AG09319 (cell line): ENCODE measurements around the gene BTBD3.

Experiments used
- DNase-seq: peaks from one replicate; pipeline ENCODE4 v3.0.0-alpha.2; 2010; ENCODE audit warnings: low read depth; ENCODE audit errors: extremely low read depth
- TF ChIP-seq, protein P1 (sequence below): IDR thresholded peaks from 2 replicates; pipeline ENCODE4 v1.5.1; 2011; ENCODE audit warnings: low read depth, mild to moderate bottlenecking, inconsistent platforms, low read length, moderate library complexity

The BTBD3 gene

DNA sequence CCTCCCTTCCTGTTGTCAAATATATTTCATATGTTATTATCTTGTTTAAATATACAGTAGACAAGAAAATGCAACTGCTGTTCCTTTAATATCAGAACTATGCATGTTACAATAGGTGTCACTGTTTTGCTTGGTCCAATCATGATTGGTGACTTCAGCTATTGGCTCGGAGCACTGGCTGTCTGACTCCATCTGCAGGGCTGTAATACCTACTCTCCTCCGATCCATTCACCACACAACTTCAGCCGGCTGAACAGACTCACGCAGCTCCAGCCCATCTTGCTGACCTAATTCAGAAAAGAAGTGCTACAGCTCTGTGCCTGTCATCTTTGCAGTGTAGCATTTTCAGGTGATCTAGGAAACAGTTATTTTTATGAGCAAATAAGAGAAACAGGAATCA is at the start of gene BTBD3:
TSS of gene BTBD3 (plus strand) at position 231 of the 400 bp plus-strand sequence. CDS start 383 bp downstream, outside the sequence.
- peak; percentile 15 for DNase-seq
- TF ChIP-seq, protein P1, sequence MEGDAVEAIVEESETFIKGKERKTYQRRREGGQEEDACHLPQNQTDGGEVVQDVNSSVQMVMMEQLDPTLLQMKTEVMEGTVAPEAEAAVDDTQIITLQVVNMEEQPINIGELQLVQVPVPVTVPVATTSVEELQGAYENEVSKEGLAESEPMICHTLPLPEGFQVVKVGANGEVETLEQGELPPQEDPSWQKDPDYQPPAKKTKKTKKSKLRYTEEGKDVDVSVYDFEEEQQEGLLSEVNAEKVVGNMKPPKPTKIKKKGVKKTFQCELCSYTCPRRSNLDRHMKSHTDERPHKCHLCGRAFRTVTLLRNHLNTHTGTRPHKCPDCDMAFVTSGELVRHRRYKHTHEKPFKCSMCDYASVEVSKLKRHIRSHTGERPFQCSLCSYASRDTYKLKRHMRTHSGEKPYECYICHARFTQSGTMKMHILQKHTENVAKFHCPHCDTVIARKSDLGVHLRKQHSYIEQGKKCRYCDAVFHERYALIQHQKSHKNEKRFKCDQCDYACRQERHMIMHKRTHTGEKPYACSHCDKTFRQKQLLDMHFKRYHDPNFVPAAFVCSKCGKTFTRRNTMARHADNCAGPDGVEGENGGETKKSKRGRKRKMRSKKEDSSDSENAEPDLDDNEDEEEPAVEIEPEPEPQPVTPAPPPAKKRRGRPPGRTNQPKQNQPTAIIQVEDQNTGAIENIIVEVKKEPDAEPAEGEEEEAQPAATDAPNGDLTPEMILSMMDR, result no peak; the same call in 1 of the 2 replicates

DNA sequence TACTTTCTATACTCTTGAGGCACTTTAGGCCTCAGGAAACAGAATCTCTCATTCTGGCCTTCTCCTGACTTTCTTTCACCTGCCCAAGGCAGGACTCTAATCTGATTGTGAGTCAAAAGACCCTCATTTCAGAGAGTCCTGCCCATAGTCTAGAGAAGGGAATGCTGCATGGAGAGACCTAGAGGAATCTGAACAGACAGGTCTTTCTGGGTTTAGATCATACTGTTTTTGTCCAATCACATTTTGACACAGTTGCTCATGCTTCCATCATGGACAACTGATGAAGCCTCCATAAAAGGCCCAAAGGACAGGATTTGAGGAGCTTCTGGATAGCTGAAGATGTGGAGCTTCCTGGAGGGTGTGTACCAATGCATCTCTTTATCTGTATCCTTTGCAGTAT is 48.1 kb upstream of the BTBD3 start:
- TF ChIP-seq, protein P1, result no peak

DNA sequence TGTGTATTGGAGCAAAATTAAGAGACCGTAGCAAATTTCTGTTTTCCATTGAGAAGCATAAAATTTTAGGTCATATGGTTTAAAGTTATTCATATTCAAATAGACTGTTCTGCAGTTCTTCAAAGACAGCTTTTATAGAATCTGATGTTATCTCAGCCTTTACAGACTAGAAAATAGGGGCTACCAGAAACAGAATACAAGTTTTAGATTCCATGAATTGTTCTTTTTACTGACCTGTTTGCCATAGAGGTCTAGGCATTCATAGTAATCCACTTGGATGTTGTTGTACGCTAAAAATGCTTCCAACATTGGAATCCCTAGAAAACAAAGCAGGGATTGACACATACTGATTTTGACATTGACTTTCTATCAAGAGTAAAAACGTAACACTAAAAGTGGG is 47.3 kb upstream of the BTBD3 start:
- TF ChIP-seq, protein P1, result no peak
- DNase-seq, result no peak

More for the DNA sequence above, 48.1 kb upstream of the BTBD3 start:
- DNase-seq, result no peak

DNA sequence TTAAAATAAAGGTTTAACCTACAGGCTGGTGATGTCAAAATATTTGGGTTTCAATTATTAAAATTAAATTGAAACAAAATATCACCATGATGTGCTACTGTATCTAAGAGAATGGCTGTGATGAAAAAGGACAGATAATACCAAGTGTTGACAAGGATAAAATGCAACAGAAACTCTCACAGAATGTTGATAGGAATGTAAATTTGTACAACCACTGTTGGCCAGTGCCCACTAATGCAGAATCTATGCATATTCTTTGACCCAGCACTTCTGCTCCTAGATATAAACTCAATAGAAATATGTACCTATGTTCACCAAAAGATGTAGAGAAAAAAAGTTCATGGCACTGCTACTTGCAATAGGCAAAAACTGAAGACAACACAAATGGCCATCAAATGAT is 41.1 kb upstream of the BTBD3 start:
- TF ChIP-seq, protein P1, result no peak
- no peak for DNase-seq

DNA sequence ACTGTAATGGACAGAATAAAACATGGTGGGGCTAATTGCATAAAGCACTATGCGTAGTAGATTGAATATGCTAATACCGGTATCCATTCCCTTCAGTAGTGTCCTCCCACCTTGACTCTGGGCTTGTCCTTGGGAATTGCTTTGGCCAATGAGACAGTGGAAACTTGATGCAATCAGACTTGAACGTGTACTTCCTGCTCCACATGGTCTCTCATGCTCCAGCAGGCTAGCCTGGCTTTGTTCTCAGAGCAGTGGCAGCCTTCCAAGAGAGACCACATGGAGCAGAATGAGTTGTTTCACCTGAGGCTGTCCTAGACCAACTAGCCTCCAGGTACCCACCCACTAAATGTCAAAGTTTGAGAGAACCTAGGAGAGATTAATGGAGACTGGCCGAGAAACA is 37.0 kb upstream of the BTBD3 start:
- TF ChIP-seq, protein P1, result no peak
- no peak for DNase-seq

DNA sequence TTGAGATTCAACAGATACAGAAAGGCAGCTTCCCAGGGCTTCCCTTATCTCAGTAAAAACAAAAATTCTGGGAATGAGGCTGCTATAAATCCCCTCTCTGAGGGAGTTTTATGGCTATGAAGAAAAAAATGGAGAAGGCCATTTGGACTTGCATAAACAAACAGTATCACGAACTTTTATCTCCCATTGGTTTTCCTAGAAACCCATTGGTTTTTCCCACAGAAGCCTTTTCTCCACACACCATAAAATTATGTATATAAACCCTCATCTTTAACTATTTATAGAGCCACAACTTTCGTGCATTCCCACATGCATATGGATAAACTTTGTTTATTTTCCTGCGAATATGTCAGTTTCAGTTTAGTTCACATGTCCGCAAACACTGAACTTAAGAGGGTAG is 36.2 kb upstream of the BTBD3 start:
- no peak for DNase-seq

DNA sequence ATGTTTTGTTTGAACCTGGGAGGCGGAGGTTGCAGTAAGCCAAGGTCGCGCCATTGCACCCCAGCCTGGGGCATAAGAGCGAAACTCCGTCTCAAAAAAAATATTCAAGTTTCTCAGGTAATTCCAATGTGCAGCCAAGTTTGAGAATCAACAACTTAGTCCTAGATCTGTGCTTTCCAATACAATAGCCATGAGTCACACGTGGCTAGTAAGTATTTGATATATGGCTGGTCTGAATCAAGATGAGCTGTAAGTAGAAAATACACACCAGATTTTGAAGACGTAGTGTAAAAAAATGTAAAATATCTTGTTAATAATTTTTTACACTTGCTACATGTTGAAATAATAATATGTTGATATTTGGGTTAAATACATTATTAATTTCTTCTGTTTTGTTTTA is 35.0 kb upstream of the BTBD3 start:
- DNase-seq, result no peak
- TF ChIP-seq, protein P1, result no peak

More for the DNA sequence above, 36.2 kb upstream of the BTBD3 start:
- TF ChIP-seq, protein P1, result no peak
